ENCODE data around the gene EEF2KMT.
"Not testable (repeated sequence)": the region's sequence is repeated elsewhere in the genome, so short reads cannot be mapped to it uniquely, and the experiment has no call there.

DNA sequence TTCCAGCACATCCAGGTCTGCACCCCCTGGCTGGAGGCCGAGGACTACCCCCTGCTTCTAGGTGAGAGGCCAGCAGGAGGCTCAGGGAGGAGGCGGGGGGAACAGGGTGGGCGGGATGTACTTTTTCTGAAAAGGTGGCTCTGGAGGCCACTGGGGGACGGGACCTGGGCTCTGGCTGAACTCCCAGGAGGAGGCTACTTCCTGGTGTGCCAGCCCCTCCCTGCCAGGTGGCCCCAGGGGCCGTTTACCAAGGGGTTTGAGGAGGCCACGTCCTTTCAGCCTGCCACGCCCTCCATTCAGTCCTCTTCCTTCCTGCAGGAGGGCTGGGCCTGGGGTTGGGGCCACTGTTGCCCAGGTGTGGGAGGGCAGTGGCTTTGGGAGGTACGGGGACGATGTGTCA is 16.6 kb downstream of the EEF2KMT start:
- TF ChIP-seq RBBP5 (IDR thresholded peaks at IDR 0.05; ENCODE audit: borderline replicate concordance, low read depth, low read length); POLR2A (IDR thresholded peaks at IDR 0.05; ENCODE audit: control extremely low read depth in 1 of 2, low read depth in 2 of 2, low read length in 2 of 2); EGR1 (IDR thresholded peaks at IDR 0.05; ENCODE audit: borderline replicate concordance, low read depth, low read length); RFX5 (IDR thresholded peaks at IDR 0.05; ENCODE audit: borderline replicate concordance, low read depth, low read length); CEBPB (IDR thresholded peaks at IDR 0.05; ENCODE audit: low read depth, low read length); FOSL1 (IDR thresholded peaks at IDR 0.05; ENCODE audit: insufficient read depth, low read depth, low read length); TBP (IDR thresholded peaks at IDR 0.05; ENCODE audit: low read depth, low read length): not testable (repeated sequence)
- TF ChIP-seq, protein P1, sequence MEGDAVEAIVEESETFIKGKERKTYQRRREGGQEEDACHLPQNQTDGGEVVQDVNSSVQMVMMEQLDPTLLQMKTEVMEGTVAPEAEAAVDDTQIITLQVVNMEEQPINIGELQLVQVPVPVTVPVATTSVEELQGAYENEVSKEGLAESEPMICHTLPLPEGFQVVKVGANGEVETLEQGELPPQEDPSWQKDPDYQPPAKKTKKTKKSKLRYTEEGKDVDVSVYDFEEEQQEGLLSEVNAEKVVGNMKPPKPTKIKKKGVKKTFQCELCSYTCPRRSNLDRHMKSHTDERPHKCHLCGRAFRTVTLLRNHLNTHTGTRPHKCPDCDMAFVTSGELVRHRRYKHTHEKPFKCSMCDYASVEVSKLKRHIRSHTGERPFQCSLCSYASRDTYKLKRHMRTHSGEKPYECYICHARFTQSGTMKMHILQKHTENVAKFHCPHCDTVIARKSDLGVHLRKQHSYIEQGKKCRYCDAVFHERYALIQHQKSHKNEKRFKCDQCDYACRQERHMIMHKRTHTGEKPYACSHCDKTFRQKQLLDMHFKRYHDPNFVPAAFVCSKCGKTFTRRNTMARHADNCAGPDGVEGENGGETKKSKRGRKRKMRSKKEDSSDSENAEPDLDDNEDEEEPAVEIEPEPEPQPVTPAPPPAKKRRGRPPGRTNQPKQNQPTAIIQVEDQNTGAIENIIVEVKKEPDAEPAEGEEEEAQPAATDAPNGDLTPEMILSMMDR (IDR thresholded peaks at IDR 0.05; ENCODE audit: control extremely low read depth in 1 of 3, insufficient read depth in 1 of 3, low read depth in 1 of 3, low read length in 3 of 3) = not testable (repeated sequence)
- TF ChIP-seq, protein P2, sequence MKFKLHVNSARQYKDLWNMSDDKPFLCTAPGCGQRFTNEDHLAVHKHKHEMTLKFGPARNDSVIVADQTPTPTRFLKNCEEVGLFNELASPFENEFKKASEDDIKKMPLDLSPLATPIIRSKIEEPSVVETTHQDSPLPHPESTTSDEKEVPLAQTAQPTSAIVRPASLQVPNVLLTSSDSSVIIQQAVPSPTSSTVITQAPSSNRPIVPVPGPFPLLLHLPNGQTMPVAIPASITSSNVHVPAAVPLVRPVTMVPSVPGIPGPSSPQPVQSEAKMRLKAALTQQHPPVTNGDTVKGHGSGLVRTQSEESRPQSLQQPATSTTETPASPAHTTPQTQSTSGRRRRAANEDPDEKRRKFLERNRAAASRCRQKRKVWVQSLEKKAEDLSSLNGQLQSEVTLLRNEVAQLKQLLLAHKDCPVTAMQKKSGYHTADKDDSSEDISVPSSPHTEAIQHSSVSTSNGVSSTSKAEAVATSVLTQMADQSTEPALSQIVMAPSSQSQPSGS (IDR thresholded peaks at IDR 0.05; ENCODE audit: low read length) = not testable (repeated sequence)

Data from H1 (cell line).